Measurements from ENCODE around the gene SLC29A2.

- TF ChIP-seq CTCF (conservative IDR thresholded peaks at IDR 0.05; ENCODE audit: low read depth, low read length) (no peak), EZH2phosphoT487 (IDR thresholded peaks at IDR 0.05; ENCODE audit: borderline replicate concordance, low read length) (no peak)
These were observed 5.6 kb downstream of the SLC29A2 start for GRCh38 chr11:66365711-66366619.

Data from PC-3 (cell line).